ENCODE results near the gene ZCCHC9.

GRCh38 chr5:81335946-81336345 is 34.6 kb downstream of the ZCCHC9 start:
- TF ChIP-seq CTCF (conservative IDR thresholded peaks at IDR 0.05; ENCODE audit: low read length) (no peak), EZH2phosphoT487 (IDR thresholded peaks at IDR 0.05; ENCODE audit: borderline replicate concordance) (no peak)

Data from Loucy (cell line).